Measurements from ENCODE around the gene CD1B. TPM values are rescaled to one million over a fixed set of nuclear protein-coding genes. Genes with fewer than 3 reads are reported as not detected.
"Not testable (repeated sequence)": the region's sequence is repeated elsewhere in the genome, so short reads cannot be mapped to it uniquely, and the experiment has no call there.

CD1B gene
- not detected for total RNA-seq

- Mint-ChIP-seq H3K27ac (no peak within 1 kb of the TSS), H3K4me1 (no peaks in the 10 kb centered on the region), H3K27me3 (peaks cover 8% of the 10 kb centered on the region), H3K9me3 (no peaks in the 10 kb centered on the region), H3K4me3 (no peak within 1 kb of the TSS), H3K36me3 (ENCODE audit: low read depth) (no peaks in the 10 kb centered on the region)
- ATAC-seq (replicated peaks) = no peak
These were observed at the start of gene CD1B for GRCh38 chr1:158331481-158332150. Gene CD1B (minus strand): TSS chr1:158331531. CDS start chr1:158331423, 108 bp downstream.

GRCh38 chr1:158374860-158375259, 43.5 kb upstream of the CD1B start:
- ATAC-seq (replicated peaks) = no peak
- peaks cover 35% of the 10 kb centered on the region for H3K27me3 Mint-ChIP-seq
- H3K27ac Mint-ChIP-seq = no peak overlapping the region
- H3K9me3 Mint-ChIP-seq = no peaks in the 10 kb centered on the region
- no peak overlapping the region for H3K4me3 Mint-ChIP-seq
- no peaks in the 10 kb centered on the region for H3K36me3 Mint-ChIP-seq (ENCODE audit: low read depth)
- no peaks in the 10 kb centered on the region for H3K4me1 Mint-ChIP-seq

- H3K27ac Mint-ChIP-seq; H3K4me1 Mint-ChIP-seq; H3K36me3 Mint-ChIP-seq (ENCODE audit: low read depth); H3K4me3 Mint-ChIP-seq; ATAC-seq (replicated peaks); H3K9me3 Mint-ChIP-seq: not testable (repeated sequence)
- H3K27me3 Mint-ChIP-seq = peaks cover 40% of the 10 kb centered on the region
These were observed 42.8 kb upstream of the CD1B start for GRCh38 chr1:158374101-158374500.

- Mint-ChIP-seq H3K4me3 (no peak overlapping the region), H3K9me3 (no peaks in the 10 kb centered on the region), H3K36me3 (ENCODE audit: low read depth) (no peaks in the 10 kb centered on the region), H3K27me3 (peaks cover 27% of the 10 kb centered on the region), H3K4me1 (no peaks in the 10 kb centered on the region), H3K27ac (no peak overlapping the region)
- peak; percentile 99 for ATAC-seq (replicated peaks)
These were observed 40.0 kb upstream of the CD1B start for GRCh38 chr1:158371188-158371953.

- Mint-ChIP-seq H3K27me3 (peaks cover 24% of the 10 kb centered on the region), H3K4me3 (no peak overlapping the region), H3K9me3 (no peaks in the 10 kb centered on the region), H3K27ac (no peak overlapping the region), H3K36me3 (ENCODE audit: low read depth) (no peaks in the 10 kb centered on the region), H3K4me1 (no peaks in the 10 kb centered on the region)
- no peak for ATAC-seq (replicated peaks)
These were observed 35.5 kb upstream of the CD1B start for GRCh38 chr1:158366783-158367182.

- Mint-ChIP-seq H3K9me3 (no peaks in the 10 kb centered on the region), H3K27me3 (peaks cover 21% of the 10 kb centered on the region), H3K4me1 (no peaks in the 10 kb centered on the region), H3K4me3 (no peak overlapping the region), H3K36me3 (ENCODE audit: low read depth) (no peaks in the 10 kb centered on the region), H3K27ac (no peak overlapping the region)
- ATAC-seq (replicated peaks) = no peak
These were observed 31.6 kb upstream of the CD1B start for GRCh38 chr1:158362941-158363340.

- H3K36me3 Mint-ChIP-seq (ENCODE audit: low read depth) = no peaks in the 10 kb centered on the region
- H3K9me3 Mint-ChIP-seq = no peaks in the 10 kb centered on the region
- H3K27ac Mint-ChIP-seq = no peak overlapping the region
- peaks cover 20% of the 10 kb centered on the region for H3K27me3 Mint-ChIP-seq
- no peak overlapping the region for H3K4me3 Mint-ChIP-seq
- no peaks in the 10 kb centered on the region for H3K4me1 Mint-ChIP-seq
- ATAC-seq (replicated peaks) = no peak
These were observed 31.2 kb upstream of the CD1B start for GRCh38 chr1:158362482-158362881.

GRCh38 chr1:158357441-158357840, 26.1 kb upstream of the CD1B start:
- no peaks in the 10 kb centered on the region for H3K4me1 Mint-ChIP-seq
- H3K4me3 Mint-ChIP-seq = no peak overlapping the region
- H3K27me3 Mint-ChIP-seq = peaks cover 40% of the 10 kb centered on the region
- no peaks in the 10 kb centered on the region for H3K36me3 Mint-ChIP-seq (ENCODE audit: low read depth)
- no peak for ATAC-seq (replicated peaks)
- H3K27ac Mint-ChIP-seq = no peak overlapping the region
- no peaks in the 10 kb centered on the region for H3K9me3 Mint-ChIP-seq

GRCh38 chr1:158356616-158357015, 25.3 kb upstream of the CD1B start:
- no peaks in the 10 kb centered on the region for H3K36me3 Mint-ChIP-seq (ENCODE audit: low read depth)
- H3K27ac Mint-ChIP-seq = no peak overlapping the region
- no peaks in the 10 kb centered on the region for H3K4me1 Mint-ChIP-seq
- H3K27me3 Mint-ChIP-seq = peaks cover 40% of the 10 kb centered on the region
- no peak for ATAC-seq (replicated peaks)
- no peak overlapping the region for H3K4me3 Mint-ChIP-seq
- H3K9me3 Mint-ChIP-seq = no peaks in the 10 kb centered on the region

GRCh38 chr1:158355773-158356285, 24.5 kb upstream of the CD1B start:
- Mint-ChIP-seq H3K27ac (no peak overlapping the region), H3K4me1 (no peaks in the 10 kb centered on the region)
- no peak for ATAC-seq (replicated peaks)

GRCh38 chr1:158354255-158354654, 22.9 kb upstream of the CD1B start:
- Mint-ChIP-seq H3K4me1 (no peaks in the 10 kb centered on the region), H3K9me3 (no peaks in the 10 kb centered on the region), H3K27ac (no peak overlapping the region), H3K36me3 (ENCODE audit: low read depth) (no peaks in the 10 kb centered on the region), H3K27me3 (peaks cover 37% of the 10 kb centered on the region), H3K4me3 (no peak overlapping the region)
- ATAC-seq (replicated peaks) = no peak

More at GRCh38 chr1:158355773-158356285, 24.5 kb upstream of the CD1B start:
- H3K27me3 Mint-ChIP-seq = peaks cover 40% of the 10 kb centered on the region
- no peak overlapping the region for H3K4me3 Mint-ChIP-seq
- H3K36me3 Mint-ChIP-seq (ENCODE audit: low read depth) = no peaks in the 10 kb centered on the region
- H3K9me3 Mint-ChIP-seq = no peaks in the 10 kb centered on the region

- Mint-ChIP-seq H3K27ac (no peak within 1 kb of the TSS), H3K36me3 (ENCODE audit: low read depth) (no peaks in the 10 kb centered on the region), H3K27me3 (peaks cover 37% of the 10 kb centered on the region), H3K9me3 (no peaks in the 10 kb centered on the region), H3K4me3 (no peak within 1 kb of the TSS), H3K4me1 (no peaks in the 10 kb centered on the region)
- no peak for ATAC-seq (replicated peaks)
These were observed 22.2 kb upstream of the CD1B start, which contains the start of gene CD1E for GRCh38 chr1:158353303-158354075. Gene CD1E (plus strand): TSS chr1:158353894. CDS start chr1:158353989, 95 bp downstream.

GRCh38 chr1:158348946-158349345, 17.6 kb upstream of the CD1B start:
- H3K36me3 Mint-ChIP-seq (ENCODE audit: low read depth); H3K9me3 Mint-ChIP-seq; H3K27ac Mint-ChIP-seq; H3K4me1 Mint-ChIP-seq; H3K4me3 Mint-ChIP-seq; ATAC-seq (replicated peaks): not testable (repeated sequence)
- peaks cover 15% of the 10 kb centered on the region for H3K27me3 Mint-ChIP-seq

GRCh38 chr1:158336413-158336812, 5.1 kb upstream of the CD1B start:
- ATAC-seq (replicated peaks); H3K27ac Mint-ChIP-seq; H3K4me1 Mint-ChIP-seq; H3K9me3 Mint-ChIP-seq; H3K36me3 Mint-ChIP-seq (ENCODE audit: low read depth); H3K4me3 Mint-ChIP-seq: not testable (repeated sequence)
- H3K27me3 Mint-ChIP-seq = peaks cover 12% of the 10 kb centered on the region
